ENCODE results near the gene WDR12. TPM values are rescaled to one million over a fixed set of nuclear protein-coding genes. Genes with fewer than 3 reads are reported as not detected.
"Not testable (repeated sequence)": the region's sequence is repeated elsewhere in the genome, so short reads cannot be mapped to it uniquely, and the experiment has no call there.

Gene WDR12
- total and polyA plus RNA-seq, 2 donors (not counting 3 experiments of a cell fraction or from before 2014, with no cell fraction given) = 8.5 to 65.6 TPM

GRCh38 chr2:202858601-202859000, 52.9 kb downstream of the WDR12 start:
- no peaks in the 10 kb centered on the region for H4K20me1 ChIP-seq (replicated peaks; ENCODE audit: control insufficient read depth, extremely low read depth, insufficient read depth, low read length)
- H3K27ac ChIP-seq (ENCODE audit: insufficient read depth, low read depth, low read length) = no peak overlapping the region
- H3K79me2 ChIP-seq (ENCODE audit: control insufficient read depth, insufficient read depth, low read length) = no peaks in the 10 kb centered on the region
- DNase-seq (ENCODE audit: low read depth, low spot score) (no peak), FAIRE-seq (peak; percentile 35)
- H3K4me3 ChIP-seq (replicated peaks in 1 of 3; ENCODE audit: insufficient read depth in 1 of 3, low read depth in 1 of 3, low read length in 3 of 3) = no peak overlapping the region
- no peaks in the 10 kb centered on the region for H3K9me1 ChIP-seq (replicated peaks; ENCODE audit: control insufficient read depth, extremely low read depth, insufficient read depth, low read length)
- H3K4me1 ChIP-seq (ENCODE audit: control insufficient read depth, extremely low read depth, insufficient read depth, low read length) = no peaks in the 10 kb centered on the region
- TF ChIP-seq MAX (IDR thresholded peaks at IDR 0.05; ENCODE audit: insufficient read depth, insufficient read length) (no peak), FOS (IDR thresholded peaks at IDR 0.05; ENCODE audit: borderline replicate concordance, insufficient read depth, low read length) (no peak), CTCF (IDR thresholded peaks at IDR 0.05; ENCODE audit: extremely low read depth in 1 of 2, insufficient read depth in 1 of 2, low read depth in 1 of 2, low read length in 2 of 2) (no peak), JUN (IDR thresholded peaks at IDR 0.05; ENCODE audit: borderline replicate concordance, insufficient read depth, insufficient read length, low read depth) (no peak), GATA2 (IDR thresholded peaks at IDR 0.05; ENCODE audit: insufficient read depth, insufficient read length, low read depth, low read length) (no peak), POLR2A (IDR thresholded peaks at IDR 0.05; ENCODE audit: low read depth, low read length) (no peak), POLR2AphosphoS5 (IDR thresholded peaks at IDR 0.05; ENCODE audit: insufficient read depth, low read depth, low read length) (no peak), EZH2 (IDR thresholded peaks at IDR 0.05; ENCODE audit: borderline replicate concordance, low read depth, low read length, severe bottlenecking) (no peak), MYC (IDR thresholded peaks at IDR 0.05; ENCODE audit: low read depth, low read length) (no peak)
- CTCF ChIA-PET = interaction anchor here (2.2 kb wide), 1 partner anchor 12 kb away, joined by 5 read pairs; no protein-coding TSS in a partner anchor
- no TSS peak for BruUV-seq (replicated peaks)
- no peak overlapping the region for H3K4me2 ChIP-seq (ENCODE audit: insufficient read depth, low read length)
- H3K9ac ChIP-seq (replicated peaks; ENCODE audit: extremely low read depth, insufficient read depth, low read length) = no peak overlapping the region
- no peaks in the 10 kb centered on the region for H3K36me3 ChIP-seq (ENCODE audit: control insufficient read depth in 2 of 2, extremely low read depth in 1 of 2, insufficient read depth in 2 of 2, low read length in 2 of 2)
- intact Hi-C loops (cut with micrococcal nuclease) (no loop called here), dilution Hi-C loops (cut with MboI; ENCODE audit: extremely low pct_ligation_motif_present, low sequenced_read_pairs) (no loop called here)
- POLR2A ChIA-PET = no interaction called here
- H3K9me3 ChIP-seq (replicated peaks; ENCODE audit: control insufficient read depth, insufficient read depth, low read length) = no peaks in the 10 kb centered on the region
- H2AFZ ChIP-seq (ENCODE audit: low read depth, low read length) = no peak overlapping the region
- no peaks in the 10 kb centered on the region for H3K27me3 ChIP-seq (ENCODE audit: control insufficient read depth in 2 of 2, insufficient read depth in 2 of 2, low read length in 2 of 2)

- H3K9me1 ChIP-seq (replicated peaks; ENCODE audit: control insufficient read depth, extremely low read depth, insufficient read depth, low read length); CTCF ChIA-PET; H3K79me2 ChIP-seq (ENCODE audit: control insufficient read depth, insufficient read depth, low read length); H4K20me1 ChIP-seq (replicated peaks; ENCODE audit: control insufficient read depth, extremely low read depth, insufficient read depth, low read length); intact Hi-C loops (cut with micrococcal nuclease); H2AFZ ChIP-seq (ENCODE audit: low read depth, low read length); FAIRE-seq; H3K4me3 ChIP-seq (replicated peaks in 1 of 3; ENCODE audit: insufficient read depth in 1 of 3, low read depth in 1 of 3, low read length in 3 of 3); H3K27ac ChIP-seq (ENCODE audit: insufficient read depth, low read depth, low read length); H3K4me1 ChIP-seq (ENCODE audit: control insufficient read depth, extremely low read depth, insufficient read depth, low read length); H3K36me3 ChIP-seq (ENCODE audit: control insufficient read depth in 2 of 2, extremely low read depth in 1 of 2, insufficient read depth in 2 of 2, low read length in 2 of 2); H3K4me2 ChIP-seq (ENCODE audit: insufficient read depth, low read length); POLR2A ChIA-PET; DNase-seq (ENCODE audit: low read depth, low spot score); H3K9me3 ChIP-seq (replicated peaks; ENCODE audit: control insufficient read depth, insufficient read depth, low read length); H3K27me3 ChIP-seq (ENCODE audit: control insufficient read depth in 2 of 2, insufficient read depth in 2 of 2, low read length in 2 of 2); BruUV-seq (replicated peaks); H3K9ac ChIP-seq (replicated peaks; ENCODE audit: extremely low read depth, insufficient read depth, low read length); dilution Hi-C loops (cut with MboI; ENCODE audit: extremely low pct_ligation_motif_present, low sequenced_read_pairs): not testable (repeated sequence)
Observed at GRCh38 chr2:202849343-202849742, 62.1 kb downstream of the WDR12 start.

Measured in endothelial cell of umbilical vein (primary cell).